K562 (cell line): Measurements from ENCODE around the gene TMEM267. TPM values are rescaled to one million over a fixed set of nuclear protein-coding genes. Genes with fewer than 3 reads are reported as not detected.

Experiments used
- ATF7 ChIP-seq: fragments of 450-650 bp; IDR thresholded peaks from 2 replicates; pipeline ENCODE4 v1.7.1; 2014; ENCODE audit warnings: mild to moderate bottlenecking, moderate library complexity
- DPF2 ChIP-seq: fragments of 450-650 bp; IDR thresholded peaks from 2 replicates; pipeline ENCODE4 v1.6.1; 2016
- EP300 ChIP-seq: IDR thresholded peaks from 2 replicates; pipeline ENCODE4 v1.6.1; 2012; ENCODE audit warnings: low read length, improper control_type of control experiment
- FOXP1 ChIP-seq: sonication (generic); formaldehyde crosslinking; IDR thresholded peaks from 2 replicates; pipeline ENCODE4 v1.8.0; 2022; ENCODE audit warnings: mild to moderate bottlenecking, missing genetic modification reagents
- GTF2F1 ChIP-seq: IDR thresholded peaks from 2 replicates; pipeline ENCODE4 v1.6.1; 2011; ENCODE audit warnings: low read depth, low read length, improper control_type of control experiment
- HNRNPLL ChIP-seq: fragments of 200-400 bp; formaldehyde crosslinking; IDR thresholded peaks from 2 replicates; pipeline ENCODE4 v1.6.1; 2017; ENCODE audit warnings: low read length, low read depth, mild to moderate bottlenecking; ENCODE audit not compliant: poor library complexity, severe bottlenecking
- IRF2 ChIP-seq: sonication (generic); formaldehyde crosslinking; IDR thresholded peaks from 2 replicates; pipeline ENCODE4 v1.8.1; 2022; ENCODE audit warnings: mild to moderate bottlenecking, missing genetic modification reagents
- KDM5B ChIP-seq: fragments of 200-600 bp; sonication (generic); IDR thresholded peaks from 2 replicates; pipeline ENCODE4 v1.6.1; 2012; ENCODE audit warnings: low read depth, mild to moderate bottlenecking, moderate library complexity, low read length, control low read depth, inconsistent platforms; ENCODE audit not compliant: insufficient replicate concordance
- KLF1 ChIP-seq: fragments of 450-650 bp; IDR thresholded peaks from 2 replicates; pipeline ENCODE4 v1.6.1; 2016; ENCODE audit warnings: missing genetic modification characterization, missing compliant biosample characterization
- ZFP36 ChIP-seq: fragments of 150-350 bp; IDR thresholded peaks from 2 replicates; pipeline ENCODE4 v1.6.1; 2018; ENCODE audit warnings: low read length, low read depth; ENCODE audit not compliant: partially characterized antibody
- ZNF23 ChIP-seq: fragments of 250-450 bp; sonication (Bioruptor Pico); IDR thresholded peaks from 2 replicates; pipeline ENCODE4 v1.4.0; 2020; ENCODE audit warnings: mild to moderate bottlenecking
- polyA plus RNA-seq, 8 experiments: library from polyadenylated mRNA; depleted of rRNA in 4 of 8; stranded (reverse) in 5 of 8; unstranded in 3 of 8; fragments of >200 nt; fragmentation: Nextera tagmentation in 2 of 8; fragmentation: Illumina TruSeq in 1 of 8; extraction: Ambion mirVana in 2 of 8; extraction: Trizol in 1 of 8; gene quantifications; 2 replicates each; pipeline versions ENCODE4 v1.2.1 to v1.2.3, GENCODE V29; 2011 to 2014; ENCODE audit warnings: inconsistent platforms in 1 of 8, missing spikeins in 1 of 8
- total RNA-seq, 7 experiments: library from RNA; depleted of rRNA in 6 of 7; stranded (reverse); fragments of >200 nt in 6 of 7; fragmentation: Illumina TruSeq in 2 of 7; extraction: Trizol in 2 of 7; gene quantifications; 2 replicates each; pipeline versions ENCODE4 v1.2.1 to v1.2.3, GENCODE V29; 2011 to 2021; ENCODE audit warnings: low replicate concordance in 1 of 7
- TF ChIP-seq, protein P1 (sequence below): sonication (generic); formaldehyde crosslinking; IDR thresholded peaks from 2 replicates; pipeline ENCODE4 v1.8.1; 2023; ENCODE audit warnings: mild to moderate bottlenecking, missing genetic modification reagents, moderate library complexity
- TF ChIP-seq, protein P2 (sequence below): fragments of 200-400 bp; formaldehyde crosslinking; IDR thresholded peaks from 2 replicates; pipeline ENCODE4 v1.6.1; 2017; ENCODE audit warnings: mild to moderate bottlenecking, low read depth, low read length, moderate library complexity
- TF ChIP-seq, protein P3 (sequence below): fragments of 250-450 bp; sonication (Bioruptor Pico); IDR thresholded peaks from 2 replicates; pipeline ENCODE4 v1.8.0; 2022; ENCODE audit warnings: moderate library complexity, mild to moderate bottlenecking, inconsistent platforms
- TF ChIP-seq, protein P4 (sequence below): fragments of 450-650 bp; IDR thresholded peaks from 2 replicates; pipeline ENCODE4 v1.6.1; 2018; ENCODE audit warnings: mild to moderate bottlenecking, low read depth; ENCODE audit not compliant: partially characterized antibody
- TF ChIP-seq, protein P5 (sequence below), 2 experiments: fragments of 450-650 bp; IDR thresholded peaks; 2 replicates each; pipeline ENCODE4 v1.6.1; 2016

TMEM267 gene
- total and polyA plus RNA-seq, 9 of the 15 experiments (the other 6 are each of a cell fraction or from before 2014, with no cell fraction given): 8.1 to 61.1 (median 17.8) TPM

DNA sequence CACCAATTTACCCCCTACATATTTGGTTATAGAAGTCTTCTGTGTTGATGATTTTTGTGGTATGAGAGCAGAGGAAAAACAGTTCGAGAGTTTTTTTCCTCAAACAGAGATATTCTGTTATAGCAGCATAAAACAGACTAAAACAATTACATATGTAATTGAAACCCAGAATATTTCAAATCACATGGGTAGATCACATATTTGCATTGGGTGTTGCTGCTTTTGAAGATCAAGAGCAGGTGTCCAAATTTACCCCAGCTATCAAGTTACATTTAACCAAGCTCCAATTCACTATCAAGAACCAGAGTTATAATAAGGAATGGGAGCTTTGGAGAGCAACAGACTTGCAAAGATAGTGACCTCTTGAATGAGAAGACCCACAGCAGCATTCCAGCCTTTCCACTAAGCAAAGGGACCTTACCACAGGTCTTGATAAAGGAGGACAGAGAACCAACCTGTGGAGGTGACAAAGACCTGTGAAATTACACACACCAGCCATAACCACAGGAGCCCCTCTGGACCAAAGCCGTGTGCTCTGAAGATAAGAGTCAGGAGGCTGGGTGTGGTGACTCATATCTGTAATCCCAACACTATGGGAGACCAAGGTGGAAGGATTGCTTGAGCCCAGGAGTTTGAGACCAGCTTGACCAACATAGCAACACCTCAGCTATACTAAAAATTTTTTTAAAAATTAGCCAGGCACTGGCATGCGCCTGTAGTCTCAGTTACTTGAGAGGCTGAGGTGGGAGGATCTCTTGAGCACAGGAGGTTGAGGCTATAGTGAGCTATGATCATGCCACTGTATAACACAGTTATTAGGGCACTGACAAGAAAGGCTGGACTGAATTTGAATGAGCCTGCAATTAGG is 67.5 kb downstream of the TMEM267 start (continued):
- TF ChIP-seq, protein P1, sequence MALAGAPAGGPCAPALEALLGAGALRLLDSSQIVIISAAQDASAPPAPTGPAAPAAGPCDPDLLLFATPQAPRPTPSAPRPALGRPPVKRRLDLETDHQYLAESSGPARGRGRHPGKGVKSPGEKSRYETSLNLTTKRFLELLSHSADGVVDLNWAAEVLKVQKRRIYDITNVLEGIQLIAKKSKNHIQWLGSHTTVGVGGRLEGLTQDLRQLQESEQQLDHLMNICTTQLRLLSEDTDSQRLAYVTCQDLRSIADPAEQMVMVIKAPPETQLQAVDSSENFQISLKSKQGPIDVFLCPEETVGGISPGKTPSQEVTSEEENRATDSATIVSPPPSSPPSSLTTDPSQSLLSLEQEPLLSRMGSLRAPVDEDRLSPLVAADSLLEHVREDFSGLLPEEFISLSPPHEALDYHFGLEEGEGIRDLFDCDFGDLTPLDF (CRISPR knock-in tag): no peak
- 0 out of 2 replicates have a peak, but pooled peaks have one; percentile 30 for TF ChIP-seq KLF1 (tag)
- TF ChIP-seq, protein P2, sequence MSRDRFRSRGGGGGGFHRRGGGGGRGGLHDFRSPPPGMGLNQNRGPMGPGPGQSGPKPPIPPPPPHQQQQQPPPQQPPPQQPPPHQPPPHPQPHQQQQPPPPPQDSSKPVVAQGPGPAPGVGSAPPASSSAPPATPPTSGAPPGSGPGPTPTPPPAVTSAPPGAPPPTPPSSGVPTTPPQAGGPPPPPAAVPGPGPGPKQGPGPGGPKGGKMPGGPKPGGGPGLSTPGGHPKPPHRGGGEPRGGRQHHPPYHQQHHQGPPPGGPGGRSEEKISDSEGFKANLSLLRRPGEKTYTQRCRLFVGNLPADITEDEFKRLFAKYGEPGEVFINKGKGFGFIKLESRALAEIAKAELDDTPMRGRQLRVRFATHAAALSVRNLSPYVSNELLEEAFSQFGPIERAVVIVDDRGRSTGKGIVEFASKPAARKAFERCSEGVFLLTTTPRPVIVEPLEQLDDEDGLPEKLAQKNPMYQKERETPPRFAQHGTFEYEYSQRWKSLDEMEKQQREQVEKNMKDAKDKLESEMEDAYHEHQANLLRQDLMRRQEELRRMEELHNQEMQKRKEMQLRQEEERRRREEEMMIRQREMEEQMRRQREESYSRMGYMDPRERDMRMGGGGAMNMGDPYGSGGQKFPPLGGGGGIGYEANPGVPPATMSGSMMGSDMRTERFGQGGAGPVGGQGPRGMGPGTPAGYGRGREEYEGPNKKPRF: no peak
- peak; percentile 98 for TF ChIP-seq DPF2
- no peak for TF ChIP-seq KDM5B
- TF ChIP-seq ZNF23 (CRISPR knock-in tag): no peak
- TF ChIP-seq IRF2 (CRISPR knock-in tag): no peak
- no peak for TF ChIP-seq GTF2F1
- TF ChIP-seq, protein P3, sequence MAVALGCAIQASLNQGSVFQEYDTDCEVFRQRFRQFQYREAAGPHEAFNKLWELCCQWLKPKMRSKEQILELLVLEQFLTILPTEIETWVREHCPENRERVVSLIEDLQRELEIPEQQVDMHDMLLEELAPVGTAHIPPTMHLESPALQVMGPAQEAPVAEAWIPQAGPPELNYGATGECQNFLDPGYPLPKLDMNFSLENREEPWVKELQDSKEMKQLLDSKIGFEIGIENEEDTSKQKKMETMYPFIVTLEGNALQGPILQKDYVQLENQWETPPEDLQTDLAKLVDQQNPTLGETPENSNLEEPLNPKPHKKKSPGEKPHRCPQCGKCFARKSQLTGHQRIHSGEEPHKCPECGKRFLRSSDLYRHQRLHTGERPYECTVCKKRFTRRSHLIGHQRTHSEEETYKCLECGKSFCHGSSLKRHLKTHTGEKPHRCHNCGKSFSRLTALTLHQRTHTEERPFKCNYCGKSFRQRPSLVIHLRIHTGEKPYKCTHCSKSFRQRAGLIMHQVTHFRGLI: no peak
- TF ChIP-seq HNRNPLL: no peak
- TF ChIP-seq ATF7: peak; percentile 58; the same call in 1 of the 2 replicates
- TF ChIP-seq, protein P4, sequence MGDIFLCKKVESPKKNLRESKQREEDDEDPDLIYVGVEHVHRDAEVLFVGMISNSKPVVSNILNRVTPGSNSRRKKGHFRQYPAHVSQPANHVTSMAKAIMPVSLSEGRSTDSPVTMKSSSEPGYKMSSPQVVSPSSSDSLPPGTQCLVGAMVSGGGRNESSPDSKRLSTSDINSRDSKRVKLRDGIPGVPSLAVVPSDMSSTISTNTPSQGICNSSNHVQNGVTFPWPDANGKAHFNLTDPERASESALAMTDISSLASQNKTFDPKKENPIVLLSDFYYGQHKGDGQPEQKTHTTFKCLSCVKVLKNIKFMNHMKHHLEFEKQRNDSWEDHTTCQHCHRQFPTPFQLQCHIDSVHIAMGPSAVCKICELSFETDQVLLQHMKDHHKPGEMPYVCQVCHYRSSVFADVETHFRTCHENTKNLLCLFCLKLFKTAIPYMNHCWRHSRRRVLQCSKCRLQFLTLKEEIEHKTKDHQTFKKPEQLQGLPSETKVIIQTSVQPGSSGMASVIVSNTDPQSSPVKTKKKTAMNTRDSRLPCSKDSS: no peak
- TF ChIP-seq EP300: peak; percentile 88
- TF ChIP-seq ZFP36: no peak
- no peak for TF ChIP-seq FOXP1 (CRISPR knock-in tag)
- TF ChIP-seq, protein P5, sequence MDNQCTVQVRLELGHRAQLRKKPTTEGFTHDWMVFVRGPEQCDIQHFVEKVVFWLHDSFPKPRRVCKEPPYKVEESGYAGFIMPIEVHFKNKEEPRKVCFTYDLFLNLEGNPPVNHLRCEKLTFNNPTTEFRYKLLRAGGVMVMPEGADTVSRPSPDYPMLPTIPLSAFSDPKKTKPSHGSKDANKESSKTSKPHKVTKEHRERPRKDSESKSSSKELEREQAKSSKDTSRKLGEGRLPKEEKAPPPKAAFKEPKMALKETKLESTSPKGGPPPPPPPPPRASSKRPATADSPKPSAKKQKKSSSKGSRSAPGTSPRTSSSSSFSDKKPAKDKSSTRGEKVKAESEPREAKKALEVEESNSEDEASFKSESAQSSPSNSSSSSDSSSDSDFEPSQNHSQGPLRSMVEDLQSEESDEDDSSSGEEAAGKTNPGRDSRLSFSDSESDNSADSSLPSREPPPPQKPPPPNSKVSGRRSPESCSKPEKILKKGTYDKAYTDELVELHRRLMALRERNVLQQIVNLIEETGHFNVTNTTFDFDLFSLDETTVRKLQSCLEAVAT (IDR thresholded peaks at IDR 0.05): peak in 1 of 2 experiments; percentile 71; a peak in 2 of 4 replicates
